T-cell (primary cell): ENCODE results near the gene ACTG2. TPM values are rescaled to one million over a fixed set of nuclear protein-coding genes. Genes with fewer than 3 reads are reported as not detected.

Source experiments
- ATAC-seq, 4 experiments: fragments of 200-7000 bp in 3 of 4; fragments of 150-1000 bp in 1 of 4; cut with Tn5 transposase; replicated peaks in 1 of 4; 1 replicate in 3 of 4; 2 replicates in 1 of 4; pipeline ENCODE4 v1.10.0; 2021; ENCODE audit warnings: moderate library complexity in 3 of 4, mild to moderate bottlenecking in 2 of 4, moderate number of reproducible peaks in 1 of 4
- CTCF ChIA-PET, 2 donors: fragments of 300-600 bp; sonication (Branson Sonifier 250); formaldehyde crosslinking; loops; one replicate each; lab custom pipeline; 2022; ENCODE audit warnings: antibody characterized with exemption in 2 of 2; lab: Charles Lee
- POLR2A ChIA-PET, 2 donors: fragments of 300-600 bp; sonication (Branson Sonifier 250); formaldehyde crosslinking; loops; one replicate each; lab custom pipeline; 2022; ENCODE audit warnings: antibody characterized with exemption in 2 of 2; lab: Charles Lee
- DNase-seq, 35 experiments: peaks; one replicate each; pipeline versions ENCODE4 v3.0.0 to v3.0.0-alpha.2; 2013 to 2023
- H3K27ac ChIP-seq: one replicate; pipeline ENCODE4 v1.5.1; 2013; ENCODE audit warnings: low read length
- H3K27me3 ChIP-seq, 2 experiments: replicated peaks in 1 of 2; 1 replicate in 1 of 2; 2 replicates in 1 of 2; pipeline versions ENCODE4 v1.6.1 to v1.7.0; 2013; ENCODE audit warnings: low read length in 1 of 2, mixed read lengths in 1 of 2; ENCODE audit not compliant: control insufficient read depth in 2 of 2, insufficient read depth in 2 of 2; ENCODE audit errors: extremely low read depth in 1 of 2
- H3K36me3 ChIP-seq, 2 donors: 1 replicate in 1 of 2; 2 replicates in 1 of 2; pipeline versions ENCODE4 v1.6.1 to v1.7.0; 2013; ENCODE audit warnings: low read length in 1 of 2; ENCODE audit not compliant: control insufficient read depth in 2 of 2, insufficient read depth in 1 of 2; ENCODE audit errors: extremely low read depth in 1 of 2
- H3K4me1 ChIP-seq, 2 experiments: 1 replicate in 1 of 2; 2 replicates in 1 of 2; pipeline versions ENCODE4 v1.6.1 to v1.7.0; 2013; ENCODE audit warnings: low read length in 2 of 2, mixed read lengths in 1 of 2; ENCODE audit not compliant: insufficient read depth in 2 of 2, control insufficient read depth in 1 of 2; ENCODE audit errors: extremely low read depth in 1 of 2
- H3K4me3 ChIP-seq, 2 donors: 1 replicate in 1 of 2; 2 replicates in 1 of 2; pipeline versions ENCODE4 v1.5.1 to v1.7.0; 2013; ENCODE audit warnings: mild to moderate bottlenecking in 2 of 2, low read length in 1 of 2, moderate library complexity in 1 of 2; ENCODE audit not compliant: control insufficient read depth in 1 of 2; ENCODE audit errors: extremely low read depth in 1 of 2
- H3K9me3 ChIP-seq: 2 replicates; pipeline ENCODE4 v1.7.0; 2013
- H3K27ac Mint-ChIP-seq, 2 donors: one replicate each; pipeline ENCODE4 v1.8.0; 2020 to 2021; ENCODE audit warnings: mild to moderate bottlenecking in 2 of 2, mixed read lengths in 2 of 2
- H3K27me3 Mint-ChIP-seq, 2 donors: one replicate each; pipeline ENCODE4 v1.8.0; 2021 to 2022; ENCODE audit warnings: mixed read lengths in 2 of 2
- H3K36me3 Mint-ChIP-seq: one replicate; pipeline ENCODE4 v1.8.0; 2021; ENCODE audit warnings: mixed read lengths
- H3K4me1 Mint-ChIP-seq, 3 donors: one replicate each; pipeline ENCODE4 v1.8.0; 2020 to 2022; ENCODE audit warnings: mixed read lengths in 3 of 3, mild to moderate bottlenecking in 1 of 3
- H3K4me3 Mint-ChIP-seq, 3 donors: one replicate each; pipeline ENCODE4 v1.8.0; 2020 to 2022; ENCODE audit warnings: mild to moderate bottlenecking in 3 of 3, mixed read lengths in 3 of 3, moderate library complexity in 3 of 3
- H3K9me3 Mint-ChIP-seq, 3 donors: one replicate each; pipeline ENCODE4 v1.8.0; 2020 to 2022; ENCODE audit warnings: mixed read lengths in 3 of 3
- WGBS: methylation state at CpG from one replicate; pipeline ENCODE4 v1.1.5; 2013; ENCODE audit warnings: missing lambda C conversion rate; ENCODE audit not compliant: insufficient coverage; 5-methylcytosine and 5-hydroxymethylcytosine counted together
- total RNA-seq, 35 experiments: library from RNA in 6 of 35; stranded (reverse) in 6 of 35; fragments of 120-200 nt in 1 of 35; gene quantifications; one replicate each; pipeline versions ENCODE4 v1.2.1 to v1.2.4 and lab custom pipeline; 2013 to 2026

Gene ACTG2
- total RNA-seq, 5 donors from 2014 or later (not counting 1 experiment from before 2014, with no cell fraction given), result 0.79 to 1.3 (median 0.95) TPM; not detected in 2

DNA sequence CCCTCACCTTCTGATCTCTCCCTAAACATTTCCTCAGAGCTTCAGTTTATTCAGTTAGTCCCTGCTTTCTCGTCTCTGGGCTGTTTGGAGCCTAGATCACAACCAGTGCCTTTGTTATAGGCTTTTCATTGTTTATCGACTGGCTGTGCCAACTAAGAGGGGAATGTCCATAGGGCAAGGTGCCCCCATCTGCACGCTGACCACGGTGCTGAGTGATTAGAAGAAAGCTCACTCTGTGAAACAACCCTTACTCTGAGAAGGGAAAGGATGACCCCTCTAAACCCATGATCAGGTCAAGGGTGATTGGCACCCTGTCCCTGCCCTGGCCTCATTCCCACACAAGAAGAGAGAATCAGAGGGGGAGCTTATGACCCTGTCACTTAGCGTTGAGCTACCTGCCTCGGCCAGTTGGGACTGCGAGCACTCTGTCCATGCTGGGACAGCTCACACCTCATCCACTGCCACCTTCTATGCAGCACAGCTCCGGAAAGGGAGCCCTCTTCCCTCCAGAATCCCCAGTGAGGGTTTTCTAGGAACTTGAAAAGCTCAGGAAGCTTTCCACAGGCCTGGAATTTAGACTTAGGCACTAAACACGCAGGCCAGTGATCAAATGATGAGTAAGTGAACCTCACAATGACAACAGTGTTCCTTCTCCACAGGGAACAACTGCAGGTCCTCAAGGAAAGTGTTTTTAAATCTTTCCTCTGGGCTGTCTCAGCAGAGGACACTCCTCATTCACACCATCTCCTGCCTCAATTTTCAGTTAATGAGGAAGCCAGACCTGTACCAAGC lies 2.3 kb upstream of the ACTG2 start:
- no peak overlapping the region for H3K4me3 ChIP-seq
- POLR2A ChIA-PET, result no interaction called here
- Mint-ChIP-seq H3K4me3 (no peak overlapping the region), H3K4me1 (peaks cover 2 to 41% (median 14%) of the 10 kb centered on the region in 3 donors), H3K27me3 (no peaks in the 10 kb centered on the region), H3K9me3 (no peaks in the 10 kb centered on the region), H3K27ac (no peak overlapping the region), H3K36me3 (no peaks in the 10 kb centered on the region)
- no peaks in the 10 kb centered on the region for H3K9me3 ChIP-seq
- peaks cover 0 to 4% of the 10 kb centered on the region in 2 experiments for H3K4me1 ChIP-seq
- no peaks in the 10 kb centered on the region for H3K36me3 ChIP-seq
- DNase-seq (no peak), ATAC-seq (no peak)
- no peaks in the 10 kb centered on the region for H3K27me3 ChIP-seq
- H3K27ac ChIP-seq, result no peak overlapping the region
- CTCF ChIA-PET, result interaction anchor here (0.6 kb wide), 2 partner anchors 98 to 258 kb away, joined by 4 read pairs; partner anchors contain the start of gene BOLA3 (in 1 of the 2)
- WGBS, result 82% methylated on average over 2 of the region's 9 CpGs

DNA sequence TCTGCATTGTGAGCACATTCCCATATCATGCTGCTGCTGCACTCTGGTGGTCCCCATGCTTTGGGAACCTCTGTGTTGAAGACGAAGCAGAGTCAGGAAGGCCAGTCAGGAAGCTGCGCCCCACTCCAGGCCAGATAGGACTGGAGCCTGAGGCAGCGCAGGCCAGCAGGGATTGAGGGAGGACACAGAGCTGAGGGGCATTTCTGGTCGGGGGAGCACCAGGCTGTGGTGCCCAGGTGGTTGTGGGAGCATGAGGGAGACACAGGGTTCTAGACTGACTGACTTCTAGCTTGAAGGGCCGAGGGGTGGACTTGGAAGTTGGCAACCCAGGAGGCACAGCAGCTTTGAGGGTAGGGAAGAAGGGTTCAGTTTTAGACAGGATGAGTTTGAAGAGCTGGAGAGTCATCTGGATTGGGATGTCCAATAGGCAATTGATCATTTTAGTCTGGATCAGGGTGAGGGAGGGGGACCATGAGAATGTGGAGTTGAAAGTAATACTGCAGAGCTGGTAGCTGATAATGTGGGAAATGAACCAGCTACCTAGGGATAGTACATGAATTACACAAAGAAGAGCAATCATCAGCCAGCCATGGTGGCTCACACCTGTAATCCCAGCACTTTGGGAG lies 1.4 kb upstream of the ACTG2 start:
- no peaks in the 10 kb centered on the region for H3K36me3 ChIP-seq
- H3K9me3 ChIP-seq, result no peaks in the 10 kb centered on the region
- H3K4me1 ChIP-seq, result peaks cover 2 to 10% of the 10 kb centered on the region in 2 experiments
- no peaks in the 10 kb centered on the region for H3K27me3 ChIP-seq
- no peaks in the 10 kb centered on the region for H3K36me3 Mint-ChIP-seq
- ATAC-seq (no peak), DNase-seq (no peak)
- POLR2A ChIA-PET, result no interaction called here
- CTCF ChIA-PET, result interaction anchor here in 1 of 2 donors (0.6 kb wide), 1 partner anchor 294 kb away, joined by 5 read pairs; no protein-coding TSS in a partner anchor
- 82% methylated on average over 5 of the region's 5 CpGs for WGBS
- no peaks in the 10 kb centered on the region for H3K9me3 Mint-ChIP-seq
- no peak overlapping the region for H3K27ac Mint-ChIP-seq
- H3K4me1 Mint-ChIP-seq, result peaks cover 9 to 48% (median 20%) of the 10 kb centered on the region in 3 donors
- H3K27ac ChIP-seq, result no peak overlapping the region
- H3K4me3 ChIP-seq, result no peak overlapping the region
- no peak overlapping the region for H3K4me3 Mint-ChIP-seq
- no peaks in the 10 kb centered on the region for H3K27me3 Mint-ChIP-seq

DNA sequence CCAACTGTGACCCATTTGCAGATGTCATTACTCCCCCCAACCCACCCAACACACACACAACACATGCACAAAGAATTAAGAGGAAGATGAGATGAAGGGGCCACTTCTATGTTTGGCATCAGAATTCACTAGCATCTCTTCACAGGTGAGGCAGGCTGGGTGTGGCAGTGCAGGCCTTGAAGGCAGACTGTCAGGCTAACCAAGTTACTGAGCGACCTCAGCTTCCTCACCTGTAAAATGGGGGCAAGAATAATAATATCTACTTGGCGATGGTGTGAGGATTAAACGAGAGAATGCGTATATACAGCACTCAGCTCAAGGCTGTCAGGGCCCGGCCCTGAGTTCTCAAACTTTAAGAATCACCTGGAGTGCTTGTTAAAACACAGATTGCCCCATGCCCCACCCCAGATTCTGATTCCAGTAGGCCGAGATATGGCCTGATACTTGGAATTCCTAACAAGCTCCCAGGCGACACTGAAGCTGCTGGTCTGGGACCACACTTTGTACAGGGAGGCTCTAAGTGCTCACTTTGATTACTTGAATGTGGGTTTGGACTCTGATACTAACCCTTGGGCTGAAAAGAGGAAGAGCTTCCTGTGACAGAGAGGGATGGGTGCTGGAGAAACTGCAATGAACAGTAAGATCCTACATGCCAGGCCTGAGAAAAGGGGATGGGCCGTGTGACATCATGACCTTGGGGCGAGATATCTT lies 1.1 kb downstream of the ACTG2 start:
- H3K9me3 Mint-ChIP-seq, result no peaks in the 10 kb centered on the region
- no peak overlapping the region for H3K4me3 Mint-ChIP-seq
- no peak overlapping the region for H3K4me3 ChIP-seq
- H3K9me3 ChIP-seq, result no peaks in the 10 kb centered on the region
- H3K4me1 Mint-ChIP-seq, result peaks cover 21 to 44% (median 23%) of the 10 kb centered on the region in 3 donors
- no peaks in the 10 kb centered on the region for H3K36me3 Mint-ChIP-seq
- ATAC-seq (no peak), DNase-seq (no peak)
- no peaks in the 10 kb centered on the region for H3K27me3 Mint-ChIP-seq
- WGBS, result 94% methylated on average over 5 of the region's 9 CpGs
- no peak overlapping the region for H3K27ac Mint-ChIP-seq
- H3K27ac ChIP-seq, result no peak overlapping the region
- POLR2A ChIA-PET, result no interaction called here
- CTCF ChIA-PET, result no interaction called here
- no peaks in the 10 kb centered on the region for H3K27me3 ChIP-seq
- H3K36me3 ChIP-seq, result no peaks in the 10 kb centered on the region
- H3K4me1 ChIP-seq, result peaks cover 6 to 23% of the 10 kb centered on the region in 2 experiments

DNA sequence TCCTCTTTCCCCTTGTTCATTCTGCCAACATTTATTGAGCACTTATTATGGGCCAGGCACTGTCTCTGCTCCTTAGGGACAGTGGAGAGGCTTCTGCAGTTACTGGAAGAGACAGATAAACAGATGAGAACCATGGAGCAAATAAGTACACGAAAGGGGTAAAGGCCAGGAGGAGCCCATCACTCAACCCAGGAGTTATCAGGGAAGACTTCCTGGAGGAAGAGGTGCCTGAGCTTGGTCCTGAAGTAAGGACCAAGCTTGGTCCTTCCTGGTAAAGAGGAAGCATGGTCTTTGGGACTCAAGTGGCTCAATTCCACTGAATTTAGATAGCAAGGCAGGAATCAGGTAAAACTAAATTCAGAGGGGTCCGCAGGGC lies 1.7 kb downstream of the ACTG2 start:
- H3K27ac Mint-ChIP-seq, result no peak overlapping the region
- peak overlapping the region in 1 of 3 donors; percentile 34 for H3K4me3 Mint-ChIP-seq

DNA sequence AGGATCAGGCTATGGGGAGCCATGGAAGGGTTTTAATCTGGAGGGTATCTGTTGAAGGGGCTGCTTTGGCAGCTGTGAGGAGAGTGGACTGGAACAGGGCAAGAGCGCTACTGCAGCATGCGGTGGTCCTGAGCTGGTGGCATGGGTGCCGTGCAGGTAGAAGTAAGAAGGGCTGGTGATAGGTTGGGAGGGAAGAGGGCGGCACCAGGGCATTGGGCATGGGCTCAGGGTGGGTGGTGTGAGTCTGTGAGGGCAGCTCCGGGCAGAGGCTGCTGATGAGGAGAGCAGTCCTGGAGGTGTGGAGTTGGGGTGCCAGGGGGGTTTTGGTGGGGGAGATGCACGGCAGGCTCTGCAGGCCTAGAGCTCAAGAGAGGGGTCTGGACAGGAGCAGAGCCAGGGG lies 2.1 kb downstream of the ACTG2 start:
- no peaks in the 10 kb centered on the region for H3K27me3 Mint-ChIP-seq
- Histone ChIP-seq H3K27me3 (no peaks in the 10 kb centered on the region), H3K36me3 (no peaks in the 10 kb centered on the region), H3K4me1 (peaks cover 6 to 23% of the 10 kb centered on the region in 2 experiments), H3K4me3 (no peak overlapping the region), H3K27ac (no peak overlapping the region), H3K9me3 (no peaks in the 10 kb centered on the region)
- ChIA-PET CTCF (no interaction called here), POLR2A (interaction anchor here in 1 of 2 donors (0.6 kb wide), 1 partner anchor 94 kb away, joined by 8 read pairs; no protein-coding TSS in a partner anchor)
- WGBS, result 83% methylated on average over 6 of the region's 6 CpGs
- peaks cover 21 to 44% (median 23%) of the 10 kb centered on the region in 3 donors for H3K4me1 Mint-ChIP-seq
- peak overlapping the region in 1 of 3 donors; percentile 34 for H3K4me3 Mint-ChIP-seq
- DNase-seq, result no peak
- no peak overlapping the region for H3K27ac Mint-ChIP-seq
- no peak for ATAC-seq
- H3K36me3 Mint-ChIP-seq, result no peaks in the 10 kb centered on the region
- no peaks in the 10 kb centered on the region for H3K9me3 Mint-ChIP-seq

More for the DNA sequence above, 1.7 kb downstream of the ACTG2 start:
- Histone ChIP-seq H3K9me3 (no peaks in the 10 kb centered on the region), H3K27ac (no peak overlapping the region), H3K27me3 (no peaks in the 10 kb centered on the region), H3K36me3 (no peaks in the 10 kb centered on the region), H3K4me3 (no peak overlapping the region), H3K4me1 (peaks cover 6 to 23% of the 10 kb centered on the region in 2 experiments)
- H3K36me3 Mint-ChIP-seq, result no peaks in the 10 kb centered on the region
- H3K9me3 Mint-ChIP-seq, result no peaks in the 10 kb centered on the region
- peaks cover 21 to 44% (median 23%) of the 10 kb centered on the region in 3 donors for H3K4me1 Mint-ChIP-seq
- POLR2A ChIA-PET, result interaction anchor here in 1 of 2 donors (0.6 kb wide), 1 partner anchor 94 kb away, joined by 8 read pairs; no protein-coding TSS in a partner anchor
- DNase-seq (no peak), ATAC-seq (no peak)
- WGBS, result 100% methylated on average over 1 of the region's 2 CpGs
- CTCF ChIA-PET, result no interaction called here
- H3K27me3 Mint-ChIP-seq, result no peaks in the 10 kb centered on the region

DNA sequence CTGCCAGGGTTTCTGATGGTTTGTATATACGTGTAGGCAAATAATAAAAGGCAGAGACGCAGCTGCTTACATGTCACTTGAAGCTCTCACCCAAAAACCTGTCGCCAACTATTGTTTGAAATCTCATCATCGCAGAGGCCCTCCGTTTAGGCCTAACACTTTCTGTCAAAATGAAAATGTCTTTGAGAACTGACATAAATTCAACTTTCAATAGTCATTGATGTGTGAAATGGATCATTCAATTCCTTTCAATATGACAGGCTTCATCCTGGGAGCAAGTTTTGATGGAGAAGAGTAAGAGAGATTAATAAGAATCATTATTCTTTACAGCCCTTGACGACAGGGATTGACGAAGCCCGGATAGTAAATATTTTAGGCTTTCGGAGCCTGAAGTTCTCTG lies 2.7 kb downstream of the ACTG2 start:
- ChIA-PET POLR2A (no interaction called here), CTCF (interaction anchor here in 1 of 2 donors (0.7 kb wide), 1 partner anchor 14 kb away, joined by 5 read pairs; no protein-coding TSS in a partner anchor)
- WGBS, result no CpG with 5 or more reads among the region's 9 CpGs
- Mint-ChIP-seq H3K27ac (no peak overlapping the region), H3K4me1 (peaks cover 21 to 44% (median 23%) of the 10 kb centered on the region in 3 donors), H3K36me3 (no peaks in the 10 kb centered on the region), H3K9me3 (no peaks in the 10 kb centered on the region), H3K27me3 (no peaks in the 10 kb centered on the region), H3K4me3 (no peak overlapping the region)
- DNase-seq (no peak), ATAC-seq (no peak)
- H3K4me3 ChIP-seq, result no peak overlapping the region
- H3K4me1 ChIP-seq, result peaks cover 6 to 23% of the 10 kb centered on the region in 2 experiments
- no peak overlapping the region for H3K27ac ChIP-seq
- no peaks in the 10 kb centered on the region for H3K36me3 ChIP-seq
- no peaks in the 10 kb centered on the region for H3K27me3 ChIP-seq
- H3K9me3 ChIP-seq, result no peaks in the 10 kb centered on the region
